HepG2 (cell line): ENCODE data around the gene TXLNA. TPM values are rescaled to one million over a fixed set of nuclear protein-coding genes. Genes with fewer than 3 reads are reported as not detected.

Experiments
- ATF1 ChIP-seq: IDR thresholded peaks from 2 replicates; pipeline ENCODE4 v1.6.1; 2016; ENCODE audit warnings: mild to moderate bottlenecking, control low read depth
- DZIP1 ChIP-seq: sonication (generic); formaldehyde crosslinking; IDR thresholded peaks from 2 replicates; pipeline ENCODE4 v1.5.0; 2020; ENCODE audit warnings: mild to moderate bottlenecking, missing genetic modification reagents
- FOXC1 ChIP-seq: sonication (generic); formaldehyde crosslinking; IDR thresholded peaks from 2 replicates; pipeline ENCODE4 v1.8.0; 2022; ENCODE audit warnings: mild to moderate bottlenecking, missing genetic modification reagents, borderline replicate concordance
- HIVEP1 ChIP-seq: sonication (generic); formaldehyde crosslinking; IDR thresholded peaks from 2 replicates; pipeline ENCODE4 v1.4.0; 2020; ENCODE audit warnings: mild to moderate bottlenecking, missing genetic modification reagents
- HOMEZ ChIP-seq: IDR thresholded peaks from 2 replicates; pipeline ENCODE4 v1.6.1; 2016; ENCODE audit warnings: low read depth
- KDM5B ChIP-seq: sonication (generic); formaldehyde crosslinking; IDR thresholded peaks from 2 replicates; pipeline ENCODE4 v1.4.0; 2020; ENCODE audit warnings: missing genetic modification reagents, mild to moderate bottlenecking, borderline replicate concordance
- MYNN ChIP-seq: sonication (generic); formaldehyde crosslinking; IDR thresholded peaks from 2 replicates; pipeline ENCODE4 v1.4.0; 2020; ENCODE audit warnings: mild to moderate bottlenecking, low read depth, missing genetic modification reagents
- NR1H2 ChIP-seq: sonication (generic); formaldehyde crosslinking; IDR thresholded peaks from 2 replicates; pipeline ENCODE4 v1.8.1; 2022; ENCODE audit warnings: low read depth, missing genetic modification reagents, borderline replicate concordance
- RXRB ChIP-seq: IDR thresholded peaks from 2 replicates; pipeline ENCODE4 v1.6.1; 2016; ENCODE audit warnings: borderline replicate concordance, missing genetic modification reagents, missing compliant biosample characterization
- ZBTB38 ChIP-seq: sonication (generic); formaldehyde crosslinking; IDR thresholded peaks from 2 replicates; pipeline ENCODE4 v1.5.1; 2020; ENCODE audit warnings: mild to moderate bottlenecking, missing genetic modification reagents
- ZBTB42 ChIP-seq: sonication (generic); formaldehyde crosslinking; IDR thresholded peaks from 2 replicates; pipeline ENCODE4 v1.5.0; 2020; ENCODE audit warnings: mild to moderate bottlenecking, missing genetic modification reagents
- ZBTB8A ChIP-seq: sonication (generic); formaldehyde crosslinking; IDR thresholded peaks from 2 replicates; pipeline ENCODE4 v1.4.0; 2020; ENCODE audit warnings: mild to moderate bottlenecking, low read depth, missing genetic modification reagents, borderline replicate concordance
- ZFP36L1 ChIP-seq: sonication (generic); formaldehyde crosslinking; IDR thresholded peaks from 2 replicates; pipeline ENCODE4 v1.8.0; 2022; ENCODE audit warnings: mild to moderate bottlenecking, missing genetic modification reagents, moderate library complexity
- ZNF460 ChIP-seq: sonication (generic); formaldehyde crosslinking; IDR thresholded peaks from 2 replicates; pipeline ENCODE4 v1.5.1; 2020; ENCODE audit warnings: missing genetic modification reagents, mild to moderate bottlenecking, borderline replicate concordance
- ZNF614 ChIP-seq: IDR thresholded peaks from 2 replicates; pipeline ENCODE4 v1.6.1; 2018; ENCODE audit warnings: missing biosample characterization, missing genetic modification reagents, inconsistent platforms, borderline replicate concordance
- ZNF646 ChIP-seq: sonication (generic); formaldehyde crosslinking; IDR thresholded peaks from 2 replicates; pipeline ENCODE4 v1.9.0; 2021; ENCODE audit warnings: mild to moderate bottlenecking, missing genetic modification reagents
- ZNF761 ChIP-seq: sonication (generic); formaldehyde crosslinking; conservative IDR thresholded peaks from 2 replicates; pipeline ENCODE4 v1.4.0; 2020; ENCODE audit warnings: mild to moderate bottlenecking, missing genetic modification reagents
- polyA plus RNA-seq, 8 experiments: library from polyadenylated mRNA; depleted of rRNA in 3 of 8; stranded (reverse) in 7 of 8; unstranded in 1 of 8; fragments of >200 nt; fragmentation: Illumina TruSeq in 4 of 8; extraction: Trizol in 4 of 8; gene quantifications; 2 replicates each; pipeline versions ENCODE4 v1.2.1 to v1.2.3, GENCODE V29; 2011 to 2016; ENCODE audit warnings: low read depth in 4 of 8, missing spikeins in 1 of 8, mixed read lengths in 1 of 8; ENCODE audit not compliant: insufficient read depth in 1 of 8
- total RNA-seq, 5 experiments: library from RNA; depleted of rRNA; stranded (reverse); fragments of >200 nt; fragmentation: Illumina TruSeq; extraction: Trizol; gene quantifications; 2 replicates each; pipeline ENCODE4 v1.2.3, GENCODE V29; 2016; ENCODE audit warnings: low read depth in 1 of 5

The TXLNA gene
- total and polyA plus RNA-seq, 2 of the 13 experiments (the other 11 are each of a cell fraction or from before 2014, with no cell fraction given): 29.6 to 67.8 TPM

GRCh38 chr1:32178380-32179192 lies 889 bp upstream of the TXLNA start (continued):
- no peak for TF ChIP-seq MYNN (CRISPR knock-in tag)
- no peak for TF ChIP-seq ZFP36L1 (CRISPR knock-in tag)
- no peak for TF ChIP-seq NR1H2 (CRISPR knock-in tag)
- no peak for TF ChIP-seq HIVEP1 (CRISPR knock-in tag)
- TF ChIP-seq ZBTB8A (CRISPR knock-in tag): no peak
- no peak for TF ChIP-seq HOMEZ (CRISPR knock-in tag)
- no peak; the same call in none of the 2 replicates for TF ChIP-seq ZNF761
- no peak for TF ChIP-seq ZBTB38 (CRISPR knock-in tag)
- 0 out of 2 replicates have a peak, but pooled peaks have one; percentile 25 for TF ChIP-seq ATF1 (CRISPR knock-in tag)
- TF ChIP-seq ZBTB42 (CRISPR knock-in tag): no peak
- no peak for TF ChIP-seq ZNF460
- TF ChIP-seq KDM5B (CRISPR knock-in tag): no peak
- 0 out of 2 replicates have a peak, but pooled peaks have one; percentile 52 for TF ChIP-seq FOXC1 (CRISPR knock-in tag)
- TF ChIP-seq ZNF614: peak; percentile 83; the same call in 1 of the 2 replicates
- TF ChIP-seq DZIP1 (CRISPR knock-in tag): no peak
- no peak for TF ChIP-seq ZNF646 (CRISPR knock-in tag)
- TF ChIP-seq RXRB (CRISPR knock-in tag): peak; percentile 49; the same call in 1 of the 2 replicates
